Thoracic aorta (tissue), 2 donors: ENCODE data around the gene MARK4. TPM values are rescaled to one million over a fixed set of nuclear protein-coding genes. Genes with fewer than 3 reads are reported as not detected.

Experiments
- ATAC-seq: fragments of 150-250 bp; one replicate; pipeline ENCODE4 v1.8.0; 2017; ENCODE audit warnings: low read depth; ENCODE audit not compliant: insufficient number of reproducible peaks, low FRiP score
- DNase-seq: peaks from one replicate; pipeline ENCODE4 v3.0.0-alpha.2; 2020; ENCODE audit warnings: low spot score
- H3K27ac ChIP-seq, 2 donors: fragments of 200-600 bp; sonication (generic); 1 replicate in 1 of 2; 2 replicates in 1 of 2; pipeline ENCODE4 v1.5.1; 2016; ENCODE audit warnings: mild to moderate bottlenecking in 2 of 2, moderate library complexity in 2 of 2
- H3K27me3 ChIP-seq: fragments of 200-600 bp; sonication (generic); replicated peaks from 2 replicates; pipeline ENCODE4 v1.6.0; 2016; ENCODE audit warnings: mild to moderate bottlenecking; ENCODE audit not compliant: insufficient read depth
- H3K36me3 ChIP-seq: fragments of 200-600 bp; sonication (generic); one replicate; pipeline ENCODE4 v1.5.1; 2016
- H3K4me1 ChIP-seq, 2 donors: fragments of 200-600 bp; sonication (generic); 1 replicate in 1 of 2; 2 replicates in 1 of 2; pipeline versions ENCODE4 v1.5.1 to v1.6.0; 2016; ENCODE audit warnings: low read depth in 2 of 2, mild to moderate bottlenecking in 1 of 2; ENCODE audit not compliant: control insufficient read depth in 1 of 2
- H3K4me3 ChIP-seq: fragments of 200-600 bp; sonication (generic); 2 replicates; pipeline ENCODE4 v1.5.1; 2016; ENCODE audit warnings: mild to moderate bottlenecking
- H3K9me3 ChIP-seq: fragments of 200-600 bp; sonication (generic); 2 replicates; pipeline ENCODE4 v1.5.1; 2016
- CTCF ChIP-seq: fragments of 200-600 bp; sonication (generic); IDR thresholded peaks from one replicate; pipeline ENCODE4 v1.5.1; 2019; ENCODE audit warnings: antibody characterized with exemption
- total RNA-seq, 2 donors: library from RNA; depleted of rRNA; stranded (reverse); fragments of >200 nt; gene quantifications; one replicate each; pipeline versions ENCODE4 v1.1.0 to v1.2.3, GENCODE V29; 2016

MARK4 gene
- total RNA-seq, 2 donors from 2014 or later, result 24.1 to 36.2 TPM

GRCh38 chr19:45250216-45250831, 747 bp upstream of the MARK4 start:
- Histone ChIP-seq H3K9me3 (no peaks in the 10 kb centered on the region), H3K4me1 (peaks cover 19 to 35% of the 10 kb centered on the region in 2 donors), H3K4me3 (peak overlapping the region; percentile 94), H3K27ac (no peak overlapping the region), H3K27me3 (no peaks in the 10 kb centered on the region), H3K36me3 (no peaks in the 10 kb centered on the region)
- DNase-seq (no peak), ATAC-seq (no peak)
- TF ChIP-seq CTCF, result no peak

- DNase-seq (no peak), ATAC-seq (no peak)
- H3K4me3 ChIP-seq, result peak overlapping the region; percentile 94
- no peaks in the 10 kb centered on the region for H3K36me3 ChIP-seq
- no peaks in the 10 kb centered on the region for H3K9me3 ChIP-seq
- no peak for TF ChIP-seq CTCF
- peak overlapping the region in 1 of 2 donors; percentile 22 for H3K27ac ChIP-seq
- H3K4me1 ChIP-seq, result peaks cover 19 to 35% of the 10 kb centered on the region in 2 donors
- H3K27me3 ChIP-seq, result no peaks in the 10 kb centered on the region
Observed at GRCh38 chr19:45251452-45252354, 632 bp downstream of the MARK4 start.

- ATAC-seq (no peak), DNase-seq (no peak)
- Histone ChIP-seq H3K27me3 (no peaks in the 10 kb centered on the region), H3K36me3 (no peaks in the 10 kb centered on the region), H3K9me3 (no peaks in the 10 kb centered on the region), H3K27ac (no peak overlapping the region), H3K4me1 (peaks cover 19 to 35% of the 10 kb centered on the region in 2 donors), H3K4me3 (no peak overlapping the region)
- no peak for TF ChIP-seq CTCF
Observed at GRCh38 chr19:45253396-45254027, 2.4 kb downstream of the MARK4 start.

- H3K27ac ChIP-seq, result no peak overlapping the region
- H3K36me3 ChIP-seq, result no peaks in the 10 kb centered on the region
- peaks cover 19 to 35% of the 10 kb centered on the region in 2 donors for H3K4me1 ChIP-seq
- no peak for ATAC-seq
- no peak overlapping the region for H3K4me3 ChIP-seq
- TF ChIP-seq CTCF, result peak; percentile 18
- H3K27me3 ChIP-seq, result no peaks in the 10 kb centered on the region
- no peaks in the 10 kb centered on the region for H3K9me3 ChIP-seq
- no peak for DNase-seq
Observed at GRCh38 chr19:45254044-45254531, 3.0 kb downstream of the MARK4 start.

- Histone ChIP-seq H3K4me1 (peaks cover 14 to 28% of the 10 kb centered on the region in 2 donors), H3K9me3 (no peaks in the 10 kb centered on the region), H3K4me3 (no peak overlapping the region), H3K36me3 (no peaks in the 10 kb centered on the region), H3K27ac (no peak overlapping the region), H3K27me3 (no peaks in the 10 kb centered on the region)
- no peak for TF ChIP-seq CTCF
- no peak for DNase-seq
- no peak for ATAC-seq
Observed at GRCh38 chr19:45255611-45256157, 4.6 kb downstream of the MARK4 start.
